ENCODE measurements around the gene MYLK2.

Gene MYLK2

DNA sequence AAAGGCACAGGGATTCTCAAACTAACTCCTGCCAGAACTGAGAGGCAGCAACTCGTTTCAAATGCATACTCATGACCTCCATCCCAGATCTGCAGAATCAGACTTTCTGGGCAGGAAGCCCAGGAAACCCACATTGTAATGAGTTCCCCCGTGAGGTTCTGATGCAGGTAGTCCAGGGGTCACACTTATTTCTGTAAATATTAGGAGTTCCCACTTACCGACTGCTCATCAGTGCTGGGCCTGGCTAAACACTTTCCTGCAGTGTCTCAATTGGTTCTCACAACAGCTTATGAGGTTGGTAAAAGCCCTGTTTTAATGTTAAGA is 39.6 kb downstream of the MYLK2 start:
- peaks cover 55% of the 10 kb centered on the region for H3K27me3 ChIP-seq (ENCODE audit: control insufficient read depth, low read length)
- H3K79me2 ChIP-seq (ENCODE audit: control insufficient read depth, low read length): no peaks in the 10 kb centered on the region
- no peaks in the 10 kb centered on the region for H4K20me1 ChIP-seq (ENCODE audit: control insufficient read depth, insufficient read depth, low read depth, low read length)
- H3K9me3 ChIP-seq (ENCODE audit: control insufficient read depth, insufficient read depth, low read length): no peaks in the 10 kb centered on the region
- no peaks in the 10 kb centered on the region for H3F3A ChIP-seq (ENCODE audit: control insufficient read depth, insufficient read depth)
- H3K4me3 ChIP-seq (ENCODE audit: low read length): no peak overlapping the region
- TF ChIP-seq EZH2phosphoT487 (IDR thresholded peaks at IDR 0.05; ENCODE audit: borderline replicate concordance, low read length) (no peak), CTCF (IDR thresholded peaks at IDR 0.05; ENCODE audit: low read depth, low read length, poor library complexity, severe bottlenecking) (no peak)
- no peaks in the 10 kb centered on the region for H3K9me2 ChIP-seq (replicated peaks; ENCODE audit: control insufficient read depth, low read length)
- H3K4me2 ChIP-seq (ENCODE audit: low read length): no peak overlapping the region
- peaks cover 7% of the 10 kb centered on the region for H3K4me1 ChIP-seq (ENCODE audit: control insufficient read depth, low read length)
- H3K36me3 ChIP-seq (ENCODE audit: control insufficient read depth, low read length): no peaks in the 10 kb centered on the region
- no peak overlapping the region for H3K27ac ChIP-seq (ENCODE audit: low read depth, low read length)

GRCh38 chr20:31859266-31859997 is 40.3 kb downstream of the MYLK2 start:
- no peaks in the 10 kb centered on the region for H3F3A ChIP-seq (ENCODE audit: control insufficient read depth, insufficient read depth)
- H3K9me3 ChIP-seq (ENCODE audit: control insufficient read depth, insufficient read depth, low read length): no peaks in the 10 kb centered on the region
- H3K9me2 ChIP-seq (replicated peaks; ENCODE audit: control insufficient read depth, low read length): no peaks in the 10 kb centered on the region
- no peaks in the 10 kb centered on the region for H3K79me2 ChIP-seq (ENCODE audit: control insufficient read depth, low read length)
- H4K20me1 ChIP-seq (ENCODE audit: control insufficient read depth, insufficient read depth, low read depth, low read length): no peaks in the 10 kb centered on the region
- no peak overlapping the region for H3K4me2 ChIP-seq (ENCODE audit: low read length)
- peaks cover 7% of the 10 kb centered on the region for H3K4me1 ChIP-seq (ENCODE audit: control insufficient read depth, low read length)
- H3K36me3 ChIP-seq (ENCODE audit: control insufficient read depth, low read length): no peaks in the 10 kb centered on the region
- H3K27ac ChIP-seq (ENCODE audit: low read depth, low read length): no peak overlapping the region
- peaks cover 52% of the 10 kb centered on the region for H3K27me3 ChIP-seq (ENCODE audit: control insufficient read depth, low read length)
- TF ChIP-seq CTCF (IDR thresholded peaks at IDR 0.05; ENCODE audit: low read depth, low read length, poor library complexity, severe bottlenecking): no peak
- no peak for TF ChIP-seq EZH2phosphoT487 (IDR thresholded peaks at IDR 0.05; ENCODE audit: borderline replicate concordance, low read length)
- no peak overlapping the region for H3K4me3 ChIP-seq (ENCODE audit: low read length)

- Histone ChIP-seq H3K27ac (ENCODE audit: low read depth, low read length) (no peak overlapping the region), H4K20me1 (ENCODE audit: control insufficient read depth, insufficient read depth, low read depth, low read length) (no peaks in the 10 kb centered on the region), H3K4me1 (ENCODE audit: control insufficient read depth, low read length) (peaks cover 7% of the 10 kb centered on the region), H3F3A (ENCODE audit: control insufficient read depth, insufficient read depth) (no peaks in the 10 kb centered on the region), H3K27me3 (ENCODE audit: control insufficient read depth, low read length) (peaks cover 48% of the 10 kb centered on the region), H3K4me3 (ENCODE audit: low read length) (no peak overlapping the region), H3K9me2 (replicated peaks; ENCODE audit: control insufficient read depth, low read length) (no peaks in the 10 kb centered on the region), H3K36me3 (ENCODE audit: control insufficient read depth, low read length) (no peaks in the 10 kb centered on the region), H3K79me2 (ENCODE audit: control insufficient read depth, low read length) (no peaks in the 10 kb centered on the region), H3K4me2 (ENCODE audit: low read length) (no peak overlapping the region), H3K9me3 (ENCODE audit: control insufficient read depth, insufficient read depth, low read length) (no peaks in the 10 kb centered on the region)
- TF ChIP-seq CTCF (IDR thresholded peaks at IDR 0.05; ENCODE audit: low read depth, low read length, poor library complexity, severe bottlenecking) (no peak), EZH2phosphoT487 (IDR thresholded peaks at IDR 0.05; ENCODE audit: borderline replicate concordance, low read length) (no peak)
Measured at GRCh38 chr20:31859998-31860380, 40.8 kb downstream of the MYLK2 start.

Data from DOHH2 (cell line).